Activated CD8-positive, alpha-beta memory T cell treated with anti-CD3 and anti-CD28 coated beads, Interleukin-2, amount 50 U/mL, for 1 hour (primary cell): Measurements from ENCODE around the gene CAPN13.

ENCODE experiments used
- DNase-seq: peaks from one replicate; pipeline ENCODE4 v3.0.0-alpha.2; 2020; ENCODE audit errors: extremely low read depth

The CAPN13 gene

DNA sequence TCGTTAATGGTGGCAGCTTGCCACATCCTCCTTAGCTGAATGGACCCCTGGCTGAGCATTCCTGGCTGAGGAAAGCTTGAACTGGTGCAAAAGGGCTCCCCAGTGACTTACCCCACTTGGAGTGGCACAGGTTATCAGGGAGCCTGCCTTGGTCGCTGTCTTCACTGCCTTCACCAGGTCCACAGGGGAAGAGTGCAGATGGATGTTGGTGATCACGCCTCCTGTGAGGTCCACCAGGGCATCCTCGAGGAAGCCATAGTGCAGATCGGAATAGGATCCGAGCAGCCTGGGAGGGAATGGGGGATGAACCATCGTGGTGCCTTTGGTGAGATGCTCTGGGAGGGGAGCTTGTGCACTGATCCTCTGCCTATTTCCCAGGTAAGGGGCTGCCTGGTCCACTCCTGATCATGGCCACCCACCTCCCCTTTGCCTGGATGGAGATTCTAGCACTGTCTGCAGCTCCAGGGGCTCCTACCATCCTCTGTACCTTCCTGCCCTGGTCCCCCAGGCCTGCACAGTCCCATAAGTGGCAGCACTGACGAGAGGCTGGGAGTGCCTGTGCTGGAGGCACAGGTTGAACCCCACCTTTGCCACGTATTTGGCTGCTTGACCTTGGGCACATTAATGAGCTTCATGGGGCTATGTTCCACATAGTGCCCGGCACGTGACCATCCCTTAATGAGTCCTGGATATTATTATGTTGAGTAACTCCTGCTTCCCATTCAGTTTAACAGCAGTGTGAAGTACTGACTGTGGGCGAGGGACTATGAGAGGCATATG is 43.0 kb downstream of the CAPN13 start:
- DNase-seq, result no peak

- DNase-seq, result no peak
These were observed 44.0 kb downstream of the CAPN13 start for GRCh38 chr2:30763151-30763660.

GRCh38 chr2:30761226-30761625 is 46.0 kb downstream of the CAPN13 start:
- DNase-seq, result no peak

- DNase-seq, result no peak
These were observed 47.8 kb downstream of the CAPN13 start for GRCh38 chr2:30759481-30759880.

GRCh38 chr2:30758191-30758651 is 49.0 kb downstream of the CAPN13 start:
- DNase-seq, result no peak

GRCh38 chr2:30757749-30758148 is 49.5 kb downstream of the CAPN13 start:
- DNase-seq, result no peak

GRCh38 chr2:30756971-30757370 is 50.3 kb downstream of the CAPN13 start:
- no peak for DNase-seq

DNA sequence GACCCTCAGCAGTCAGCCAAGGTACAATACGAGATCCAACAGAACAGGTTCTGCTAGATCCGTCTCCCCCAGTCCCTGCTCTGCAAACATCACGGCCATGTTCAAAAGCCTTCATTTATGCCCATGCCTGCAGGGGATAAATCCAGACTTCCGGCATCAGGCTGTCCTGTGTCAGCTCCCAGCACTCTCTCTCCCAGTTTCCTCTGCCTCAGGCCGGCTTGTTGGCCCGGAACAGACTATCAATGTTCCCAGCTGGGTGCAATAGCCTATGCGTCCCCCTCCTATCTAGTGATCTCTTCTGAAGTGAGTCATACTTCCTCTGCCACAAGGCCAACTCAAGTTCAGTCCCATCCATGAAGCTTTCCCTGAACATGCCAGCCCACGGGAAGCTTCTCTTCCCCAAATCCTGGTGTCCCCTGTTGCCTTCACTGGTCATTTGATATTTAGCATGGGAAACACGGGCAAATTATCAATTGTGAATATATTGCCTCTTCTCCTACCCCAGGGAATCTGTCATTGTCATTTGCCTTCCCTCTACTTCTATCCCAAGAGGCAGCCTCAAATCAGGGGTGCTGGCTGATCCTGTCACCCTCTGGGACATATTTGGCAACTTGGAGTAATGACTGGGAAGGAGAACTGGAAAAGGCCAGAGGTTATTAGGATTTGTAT is 51.1 kb downstream of the CAPN13 start:
- DNase-seq, result no peak

DNA sequence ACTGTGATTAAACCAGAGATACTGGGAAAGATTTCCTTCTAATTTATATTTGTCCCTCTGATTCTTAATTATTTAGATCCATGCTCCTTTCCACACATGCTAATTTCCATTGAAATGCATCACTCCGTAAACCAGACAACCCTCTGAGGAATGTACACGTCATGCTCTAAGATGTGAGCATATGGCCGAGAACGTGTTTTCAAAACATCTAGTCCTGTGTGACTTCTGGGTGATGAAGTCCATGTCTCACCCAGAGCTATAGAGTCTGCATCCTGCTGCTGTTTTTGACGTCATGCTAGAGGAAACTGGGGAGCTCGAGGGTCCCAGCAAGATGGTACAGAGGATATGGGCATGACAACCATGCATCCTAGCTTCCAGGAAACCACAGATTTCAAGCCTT is 53.6 kb downstream of the CAPN13 start:
- DNase-seq, result no peak

DNA sequence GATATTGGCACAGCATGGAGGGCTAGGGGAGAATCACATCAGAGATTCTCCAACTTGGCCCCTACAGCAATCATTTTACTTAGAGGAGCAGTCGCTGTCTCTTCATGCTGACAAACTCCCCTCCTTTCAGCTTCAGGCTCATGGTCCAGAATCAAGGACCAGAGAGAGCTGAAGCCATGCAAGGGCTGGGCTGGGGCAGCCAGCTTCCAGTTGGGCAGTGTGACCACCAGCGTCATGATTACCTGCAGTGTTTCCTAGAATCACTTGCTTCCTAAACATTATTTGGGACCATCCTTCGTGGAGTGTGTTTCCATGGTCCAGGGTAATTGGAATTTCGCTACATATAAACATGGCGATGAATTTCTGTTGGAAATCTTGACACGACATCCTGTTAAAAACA is 54.4 kb downstream of the CAPN13 start:
- DNase-seq, result no peak

- DNase-seq, result no peak
These were observed 60.0 kb downstream of the CAPN13 start for GRCh38 chr2:30747206-30747605.

- DNase-seq, result no peak
These were observed 62.4 kb downstream of the CAPN13 start for GRCh38 chr2:30744823-30745222.

DNA sequence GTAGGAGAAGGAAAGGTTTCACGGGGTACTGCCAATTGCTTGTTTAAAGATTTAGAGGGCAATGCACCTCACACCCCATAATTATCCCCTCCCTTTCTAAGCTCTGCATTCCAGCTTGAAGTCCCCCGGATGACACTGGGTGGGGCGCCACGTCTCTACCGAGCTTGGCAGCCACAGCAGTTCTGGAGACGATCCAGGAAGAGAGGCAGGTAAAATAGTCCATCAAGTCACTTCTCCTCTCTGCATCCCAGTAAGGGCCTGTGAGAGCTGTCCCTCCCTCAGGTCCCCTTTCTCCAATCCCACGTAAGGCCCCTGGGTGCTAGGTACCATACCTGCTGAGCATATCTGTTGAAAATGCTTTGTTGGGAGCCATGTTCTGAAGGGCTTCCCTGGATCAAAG is 65.7 kb downstream of the CAPN13 start:
- no peak for DNase-seq

DNA sequence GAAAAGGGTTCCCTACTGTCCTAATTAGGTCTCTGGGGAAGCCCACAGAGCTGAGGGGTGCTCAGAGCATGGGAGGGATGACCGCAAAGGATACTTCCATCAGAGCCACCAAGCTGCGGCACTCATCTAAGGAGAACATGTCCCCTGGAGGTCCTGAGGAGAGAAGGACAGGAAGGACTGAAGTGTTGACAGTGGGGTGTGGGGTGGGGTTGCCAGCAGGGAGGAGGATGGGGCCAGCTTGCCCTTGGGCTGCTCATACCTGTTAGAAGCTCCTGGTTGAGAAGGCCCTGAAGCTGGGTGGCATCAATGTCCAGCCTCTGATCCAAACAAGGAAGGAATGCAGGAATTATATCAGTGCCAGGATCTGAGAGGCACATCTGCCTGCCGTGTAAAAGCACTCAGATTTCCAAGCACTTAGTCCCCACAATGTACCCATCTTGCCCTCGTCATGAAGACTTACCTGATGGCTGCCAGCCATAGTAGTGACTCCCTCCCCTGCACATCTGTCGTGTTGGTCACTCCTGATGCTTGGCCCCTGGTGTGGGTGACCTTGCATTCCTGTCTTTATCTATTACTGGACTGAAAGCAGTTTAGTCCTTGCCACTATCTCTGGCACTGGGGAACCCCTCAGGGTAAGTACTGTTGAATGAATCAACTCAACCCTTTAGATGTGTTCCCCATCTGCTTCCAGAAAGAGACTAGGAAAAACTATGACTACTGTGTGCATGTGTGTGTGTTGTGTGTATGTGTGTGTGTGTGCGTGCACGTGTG is 68.9 kb downstream of the CAPN13 start:
- no peak for DNase-seq

DNA sequence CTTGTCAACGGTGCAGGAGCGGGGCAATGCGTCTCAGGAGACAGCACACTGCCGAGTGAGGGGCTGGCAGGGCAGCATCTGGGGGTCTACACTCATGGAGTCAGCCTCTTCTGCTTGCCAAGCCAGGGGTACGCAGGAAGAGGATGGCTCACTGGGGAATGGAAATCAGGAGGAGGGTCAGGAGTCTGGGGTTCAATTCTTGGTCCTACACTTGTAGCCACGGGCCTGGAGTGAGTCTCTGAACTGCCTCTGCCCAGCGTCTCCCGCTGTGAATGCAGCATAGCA is 70.0 kb downstream of the CAPN13 start:
- DNase-seq, result no peak

DNA sequence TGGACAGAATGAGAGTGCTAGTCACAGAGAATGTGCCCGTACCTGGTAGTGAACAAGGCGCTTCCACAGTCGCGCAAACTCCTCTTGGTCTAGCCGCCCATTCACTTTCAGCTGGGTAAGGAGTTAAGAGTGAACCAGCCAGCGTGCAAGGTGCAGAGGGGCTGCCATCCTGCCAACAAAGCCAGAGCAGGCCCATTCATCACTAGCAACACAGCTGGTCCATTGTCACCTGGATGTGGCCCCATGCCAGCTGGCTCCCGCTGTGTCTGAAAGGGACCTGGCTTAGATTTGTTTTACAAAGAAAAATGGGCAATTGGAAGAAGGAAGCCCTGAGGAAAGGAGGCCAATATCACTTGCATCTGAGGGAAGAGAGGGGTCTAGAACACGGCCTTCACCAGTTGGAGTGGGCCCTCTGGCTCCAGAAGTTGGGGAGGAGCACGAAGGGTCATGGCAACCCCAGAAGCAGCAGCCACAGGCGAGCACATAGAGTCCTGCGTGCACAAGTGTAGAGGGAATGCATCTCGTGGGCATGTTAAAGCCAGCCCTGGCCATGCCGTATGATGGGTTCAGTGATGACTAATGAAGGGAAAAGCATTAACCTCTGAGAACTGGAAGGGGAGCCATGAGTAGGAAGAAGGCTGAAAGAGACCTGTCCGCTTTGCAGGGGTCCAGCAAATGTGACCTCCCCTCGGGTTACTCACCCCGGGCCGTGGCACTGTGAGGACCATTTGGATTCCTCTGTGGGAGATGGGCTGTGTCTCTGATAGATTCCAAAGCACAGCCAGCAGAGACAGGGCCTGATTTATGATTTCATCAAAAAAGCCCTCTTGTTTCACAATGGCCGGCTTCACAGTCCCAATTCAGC is 70.6 kb downstream of the CAPN13 start:
- no peak for DNase-seq

- DNase-seq, result no peak
These were observed 73.2 kb downstream of the CAPN13 start for GRCh38 chr2:30733876-30734520.

DNA sequence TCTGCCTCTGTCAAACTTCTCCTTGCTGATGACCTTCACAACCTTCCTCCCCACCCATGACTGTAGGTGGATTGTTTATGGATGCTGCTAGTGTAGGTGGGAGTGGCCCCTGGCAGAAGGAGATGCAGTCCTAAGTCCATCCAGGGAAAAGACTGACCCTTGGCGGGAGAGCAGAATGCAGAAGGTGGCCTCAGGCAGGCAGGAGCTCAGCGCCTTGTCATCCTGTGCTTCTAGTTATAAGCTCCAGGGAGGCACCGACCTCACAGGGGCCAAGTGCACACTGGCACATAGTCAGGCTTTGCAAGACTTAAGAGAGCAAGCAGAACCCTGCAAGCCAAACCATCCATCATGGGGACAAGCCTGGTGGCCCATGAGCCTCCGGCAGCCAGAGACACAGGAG is 74.4 kb downstream of the CAPN13 start:
- no peak for DNase-seq

- no peak for DNase-seq
These were observed 74.9 kb downstream of the CAPN13 start for GRCh38 chr2:30732376-30732775.

- no peak for DNase-seq
These were observed 75.5 kb downstream of the CAPN13 start for GRCh38 chr2:30731706-30732105.
